OCI-LY7 (cell line): ENCODE results near the gene PPAN.

ENCODE experiments used
- CTCF ChIP-seq: fragments of 200-600 bp; sonication (generic); conservative IDR thresholded peaks from 2 replicates; pipeline ENCODE4 v1.5.1; 2014; ENCODE audit warnings: mild to moderate bottlenecking, antibody characterized with exemption, low read length, moderate library complexity, mixed read lengths
- EZH2phosphoT487 ChIP-seq: fragments of 200-600 bp; sonication (generic); IDR thresholded peaks from 2 replicates; pipeline ENCODE4 v1.6.1; 2018; ENCODE audit warnings: low read depth, borderline replicate concordance, mild to moderate bottlenecking, mixed run types, antibody characterized with exemption, low read length, moderate library complexity, mixed read lengths

- TF ChIP-seq CTCF (no peak), EZH2phosphoT487 (no peak)
These were observed 7.4 kb downstream of the PPAN start for GRCh38 chr19:10113592-10113963.
